CD4-positive, alpha-beta T cell treated with Interleukin-12 subunit alpha and Interleukin-12 subunit beta, for 1 hour (primary cell): ENCODE measurements around the gene CACNB3.

ENCODE experiments used
- DNase-seq: peaks from one replicate; pipeline ENCODE4 v3.0.0-alpha.2; 2020

Gene CACNB3

DNA sequence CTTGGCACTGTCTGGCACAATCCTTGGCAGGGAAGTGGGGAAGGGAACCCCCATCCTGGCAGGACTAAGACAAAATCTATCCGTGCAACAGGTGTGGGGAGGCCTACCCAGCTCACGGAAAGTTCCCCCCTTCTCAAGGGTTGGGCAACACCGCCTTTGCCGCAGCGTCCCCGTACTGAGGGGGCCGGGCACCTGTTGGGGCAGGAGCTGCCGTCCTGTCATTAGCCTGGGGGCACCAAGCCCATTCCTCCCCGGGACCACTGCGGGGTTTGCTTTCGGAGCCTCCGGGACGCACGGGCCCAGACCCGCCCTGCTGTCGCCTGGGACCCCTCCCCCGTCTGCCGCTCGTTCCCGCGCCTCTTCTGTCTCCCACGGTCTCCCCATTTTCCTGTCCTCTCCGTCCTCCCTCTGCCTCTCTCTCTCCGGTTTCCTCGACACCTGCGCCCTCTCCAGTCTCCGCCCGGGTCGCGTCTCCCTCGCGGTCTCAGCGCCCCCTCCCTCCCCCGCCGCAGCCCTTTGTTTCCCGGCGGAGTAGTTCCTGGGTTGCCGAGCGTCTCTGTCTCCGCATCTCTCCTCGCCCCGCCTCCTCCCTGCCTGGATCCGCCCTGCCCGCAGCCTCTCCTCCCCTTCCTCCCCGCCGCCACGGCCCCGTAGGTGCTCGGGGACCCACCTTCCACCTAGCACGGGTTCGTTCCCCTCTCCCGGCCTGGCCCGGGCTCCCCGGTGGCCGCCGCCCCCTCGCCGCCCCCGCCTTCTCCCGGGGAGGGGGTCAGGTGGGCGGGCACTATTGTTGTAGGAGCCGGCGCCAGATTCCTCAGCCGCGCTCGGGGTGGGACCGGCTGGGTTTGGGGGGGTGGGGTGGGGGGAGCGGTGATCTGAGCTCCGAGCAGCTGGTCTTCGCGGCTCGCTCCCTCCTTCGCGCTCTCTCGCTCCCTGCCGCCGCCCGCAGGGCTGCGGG lies at the start of gene CACNB3:
TSS of gene CACNB3 (plus strand) at position 624 of the 958 bp plus-strand sequence. CDS start 434 bp downstream, outside the sequence.
- peak; percentile 83 for DNase-seq

DNA sequence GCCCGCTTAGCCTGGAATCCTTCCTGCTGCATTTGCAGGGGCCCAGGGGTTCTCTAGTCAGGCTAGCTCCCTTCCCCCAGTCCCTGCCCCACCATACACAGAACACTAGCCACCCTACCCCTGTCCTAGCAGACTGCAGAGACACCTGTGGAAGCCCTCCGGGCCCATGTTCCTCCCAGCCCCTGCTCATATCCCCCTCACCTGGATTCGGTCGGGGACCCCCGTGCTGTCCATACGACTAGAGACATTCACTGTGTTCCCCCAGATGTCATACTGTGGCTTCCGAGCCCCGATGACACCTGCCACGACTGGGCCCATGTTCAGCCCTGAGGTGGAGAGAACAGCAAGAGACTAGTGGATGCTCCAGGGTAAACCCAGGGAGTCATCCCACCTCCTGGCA lies 49.6 kb upstream of the CACNB3 start:
- no peak for DNase-seq

DNA sequence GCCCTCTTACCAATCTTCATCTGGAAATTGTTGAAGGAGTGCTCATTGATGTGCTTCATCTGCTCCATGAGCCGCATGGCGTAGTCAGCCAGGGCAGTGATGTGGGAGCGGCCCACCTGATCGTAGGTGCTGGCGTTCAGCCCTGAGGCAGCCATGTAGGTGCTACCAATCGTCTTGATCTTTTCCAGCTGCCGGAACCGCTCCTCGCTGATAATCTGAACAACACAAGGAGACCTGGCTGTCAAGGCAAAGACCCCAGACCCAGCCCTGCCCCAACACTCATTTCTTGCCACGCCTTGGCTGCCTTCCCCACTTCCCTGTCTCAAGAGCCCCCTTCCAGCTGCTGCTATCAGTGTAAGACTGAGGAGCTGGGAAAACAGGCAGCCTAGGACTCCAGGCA lies 47.5 kb upstream of the CACNB3 start:
- DNase-seq = no peak

DNA sequence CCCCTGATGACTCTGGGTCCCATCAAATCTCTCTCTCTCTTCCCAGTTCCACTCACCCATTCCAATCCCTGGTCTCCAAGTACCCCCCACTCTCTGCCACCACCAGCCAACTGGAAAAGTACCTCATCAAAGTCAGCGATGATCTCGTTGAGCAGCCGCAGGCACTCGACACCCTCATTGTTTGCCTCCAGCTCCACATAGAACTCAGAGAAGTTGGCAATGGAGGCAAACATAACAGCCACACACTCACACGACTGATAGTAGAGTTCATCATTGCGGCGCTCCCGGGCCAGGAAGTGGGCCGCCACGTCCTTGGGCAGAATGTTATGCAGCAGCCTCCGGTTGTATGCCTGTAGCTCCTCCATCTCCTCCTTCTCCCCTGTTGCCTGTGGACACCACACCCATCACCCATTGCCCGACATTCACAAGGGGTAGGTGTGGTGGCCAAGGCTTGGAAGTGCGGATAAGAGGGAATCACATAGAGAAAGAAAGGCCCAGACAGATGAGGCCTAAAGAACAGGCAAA lies 46.6 kb upstream of the CACNB3 start:
- DNase-seq = no peak

DNA sequence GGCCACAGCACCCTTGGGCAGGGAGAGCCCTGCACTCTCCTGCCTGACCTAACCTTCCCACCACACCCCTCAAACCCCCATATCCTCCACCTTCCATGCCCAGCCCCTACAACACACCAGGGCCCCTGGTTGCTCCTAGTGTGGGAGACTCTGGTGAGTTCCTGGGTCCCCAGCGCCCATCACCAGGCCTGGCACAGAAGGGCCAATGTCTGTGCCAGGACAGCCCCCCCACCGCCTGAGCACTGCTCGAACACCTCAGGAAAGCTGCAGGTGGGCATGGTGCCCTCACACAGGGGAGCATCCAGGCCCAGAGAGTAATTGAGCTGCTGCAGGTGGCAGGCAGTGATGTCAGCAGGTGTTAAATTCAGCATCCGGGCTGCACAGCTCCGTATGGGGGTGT lies 44.6 kb upstream of the CACNB3 start:
- no peak for DNase-seq

DNA sequence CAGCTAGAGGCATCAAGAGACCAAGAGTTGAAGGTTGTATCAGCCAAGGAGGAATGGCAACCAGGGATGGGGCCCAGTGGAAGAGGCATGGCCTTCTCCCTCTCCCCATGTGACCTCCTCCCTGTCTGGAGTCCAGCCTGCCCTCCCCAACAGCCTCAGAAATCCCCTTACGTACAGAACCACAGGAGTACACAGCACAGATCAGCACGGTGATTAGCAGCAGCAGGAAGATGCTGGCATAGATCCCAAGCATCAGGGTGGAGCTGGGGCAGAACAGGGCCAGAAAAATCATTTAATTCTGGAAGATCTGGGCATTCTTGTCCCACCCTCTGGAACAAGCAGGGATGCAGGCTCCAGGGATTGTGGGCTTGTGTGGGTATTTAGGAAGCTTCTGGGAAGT lies 43.8 kb upstream of the CACNB3 start:
- no peak for DNase-seq

DNA sequence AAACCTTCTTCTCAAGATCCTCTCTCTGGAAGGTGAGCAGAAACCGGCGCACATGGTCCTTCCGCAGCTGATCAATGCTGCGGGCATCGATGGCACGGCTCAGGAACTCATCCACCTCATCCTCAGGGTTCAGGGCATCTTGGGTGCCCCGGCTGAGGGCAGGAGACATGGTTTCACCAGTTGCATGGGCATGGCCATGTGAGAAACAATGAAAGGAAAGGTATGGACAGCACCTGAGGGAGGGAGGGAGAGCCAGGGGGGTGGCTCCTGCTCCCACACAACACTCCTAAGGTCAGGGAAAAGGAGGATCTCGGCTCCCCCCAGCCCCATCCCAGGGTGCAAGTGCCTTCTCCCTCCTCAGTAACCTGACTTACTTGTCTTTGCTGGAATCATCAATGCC lies 43.0 kb upstream of the CACNB3 start:
- DNase-seq = no peak

DNA sequence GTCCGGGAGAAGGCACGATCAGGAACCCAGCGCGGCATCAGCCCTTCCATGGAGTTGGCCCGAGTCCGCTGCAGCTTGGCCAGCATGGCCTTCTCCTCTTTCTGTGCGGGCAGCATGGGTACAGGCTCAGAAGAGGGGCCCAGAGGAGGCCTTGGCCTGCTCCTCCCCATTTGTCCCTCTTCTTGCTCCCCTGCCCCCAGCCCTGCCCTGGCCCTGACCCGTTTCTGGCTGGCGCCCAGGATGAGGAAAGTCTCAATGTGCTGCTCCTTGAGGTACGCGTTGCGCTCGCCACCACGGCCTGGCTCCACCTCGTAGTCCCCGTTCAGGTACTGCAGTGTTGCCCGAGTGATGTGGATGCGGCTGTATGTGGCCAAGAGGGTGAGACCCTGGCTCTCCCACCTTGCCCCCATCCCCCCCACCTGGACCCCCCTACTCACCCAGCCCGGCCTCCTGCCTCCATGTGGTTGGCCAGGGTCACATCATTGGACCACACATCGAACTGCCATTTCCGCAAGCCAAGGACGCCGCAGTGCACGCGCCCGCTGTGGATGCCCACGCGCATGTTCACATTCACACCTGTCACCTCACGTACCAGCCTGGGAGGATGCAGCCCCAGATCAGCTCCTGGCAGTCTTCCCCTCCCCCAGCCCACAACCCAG lies 42.2 kb upstream of the CACNB3 start:
- no peak for DNase-seq

DNA sequence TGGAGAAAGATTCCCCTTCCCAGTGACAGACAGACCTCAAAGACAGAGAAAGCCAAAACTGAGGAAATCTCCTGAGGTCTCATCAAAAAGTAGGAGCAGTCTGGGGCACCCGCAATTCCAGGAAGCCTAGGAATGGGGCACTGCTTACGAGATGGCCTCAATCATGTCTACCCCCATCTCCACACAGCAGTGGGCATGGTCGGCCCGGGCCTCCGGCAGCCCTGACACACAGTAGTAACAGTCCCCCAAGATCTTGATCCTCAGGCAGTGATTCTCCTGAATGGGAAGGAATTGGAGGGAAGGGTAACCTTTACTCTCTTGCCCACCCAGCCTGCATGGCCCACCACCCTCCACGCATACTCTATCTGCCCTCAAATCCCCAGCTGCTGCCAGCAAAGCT lies 41.3 kb upstream of the CACNB3 start:
- DNase-seq = no peak

DNA sequence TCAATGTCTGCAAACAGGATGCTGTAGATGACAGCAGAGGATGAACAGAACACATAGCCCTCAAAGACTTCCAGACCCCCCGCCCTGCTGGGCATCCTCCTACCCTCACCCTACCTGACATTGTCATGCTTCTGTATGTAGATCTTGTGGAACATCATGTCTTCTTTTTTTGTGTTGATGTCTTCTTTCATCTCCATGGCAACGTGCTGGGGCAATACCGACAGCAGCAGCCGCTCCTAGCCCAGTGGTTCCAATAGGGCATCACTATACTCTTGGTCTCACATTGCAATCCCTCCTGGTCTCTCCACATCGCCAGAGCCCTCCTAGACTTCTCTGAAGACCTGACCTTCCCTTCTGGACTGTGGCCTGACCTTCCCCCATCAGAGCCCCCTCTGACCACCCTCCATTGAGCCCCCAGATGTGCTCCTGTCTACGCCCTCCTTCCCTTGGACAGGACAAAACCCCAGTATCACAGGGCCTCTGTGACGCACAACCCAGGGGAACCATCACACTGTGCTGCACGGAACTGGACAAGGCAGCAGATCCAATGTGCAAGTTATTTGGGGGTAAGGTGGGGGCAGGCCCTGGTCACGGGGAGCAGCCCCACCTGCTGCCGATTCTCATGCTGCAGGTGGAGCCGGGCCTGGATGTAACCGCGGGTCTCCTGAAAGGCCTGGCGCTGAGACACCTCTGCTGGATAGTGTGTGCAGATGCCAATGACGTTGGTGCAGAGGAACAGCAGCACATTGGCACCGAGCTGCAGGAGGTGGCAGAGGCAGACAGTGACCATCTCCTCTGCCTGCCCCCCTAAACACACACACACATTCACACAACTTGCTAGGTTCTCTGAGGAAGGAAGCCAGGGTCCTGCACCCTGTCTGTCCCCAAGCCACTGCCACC lies 40.5 kb upstream of the CACNB3 start:
- no peak for DNase-seq

DNA sequence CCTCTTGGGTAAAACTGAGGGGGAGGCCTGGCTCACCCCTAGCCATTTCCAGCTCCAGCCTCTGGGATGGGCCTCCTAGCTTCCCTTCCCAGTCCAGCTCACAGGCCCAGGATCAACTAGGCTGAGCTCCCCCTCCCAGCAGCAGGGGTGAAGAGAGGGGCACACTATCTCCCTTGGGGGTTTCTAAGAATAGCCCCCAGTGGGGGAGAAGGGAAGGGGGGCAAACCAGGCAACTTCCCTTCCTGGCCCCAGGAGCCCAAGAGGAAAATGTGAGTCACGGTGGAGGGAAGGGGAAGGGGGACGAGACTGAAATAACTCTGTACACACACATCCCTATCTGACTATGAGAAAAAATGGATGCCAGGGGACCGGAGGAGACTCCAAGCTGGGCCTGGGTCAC lies 38.4 kb upstream of the CACNB3 start:
- no peak for DNase-seq

DNA sequence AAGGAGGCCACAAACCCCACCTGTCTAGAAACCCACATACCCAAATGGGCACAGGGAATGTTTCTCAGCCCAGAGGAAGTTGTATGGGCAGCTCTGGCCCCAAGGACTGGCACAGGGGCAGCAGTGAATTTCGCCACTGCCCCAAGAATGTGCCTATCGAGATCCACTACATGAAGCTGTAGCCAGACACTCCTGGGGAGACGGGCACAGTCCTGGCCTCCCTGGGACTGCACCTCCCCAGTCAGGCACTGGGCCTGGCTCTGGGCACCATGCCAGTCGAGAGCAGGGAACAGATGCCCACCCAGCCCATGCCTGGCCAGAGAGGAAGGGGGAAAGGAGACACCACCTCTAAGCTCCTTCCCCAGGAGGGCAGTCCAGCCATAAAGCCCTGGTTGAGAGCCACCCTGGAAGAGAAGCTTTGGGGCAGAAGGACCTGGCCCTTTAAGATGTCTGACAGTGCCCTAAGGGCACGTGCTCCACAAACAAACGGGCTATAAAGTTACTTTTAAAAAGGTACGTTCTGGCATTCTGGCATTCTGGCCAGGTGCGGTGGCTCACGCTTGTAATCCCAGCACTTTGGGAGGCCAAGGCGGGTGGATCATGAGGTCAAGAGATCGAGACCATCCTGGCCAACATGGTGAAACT lies 37.8 kb upstream of the CACNB3 start:
- DNase-seq = no peak

DNA sequence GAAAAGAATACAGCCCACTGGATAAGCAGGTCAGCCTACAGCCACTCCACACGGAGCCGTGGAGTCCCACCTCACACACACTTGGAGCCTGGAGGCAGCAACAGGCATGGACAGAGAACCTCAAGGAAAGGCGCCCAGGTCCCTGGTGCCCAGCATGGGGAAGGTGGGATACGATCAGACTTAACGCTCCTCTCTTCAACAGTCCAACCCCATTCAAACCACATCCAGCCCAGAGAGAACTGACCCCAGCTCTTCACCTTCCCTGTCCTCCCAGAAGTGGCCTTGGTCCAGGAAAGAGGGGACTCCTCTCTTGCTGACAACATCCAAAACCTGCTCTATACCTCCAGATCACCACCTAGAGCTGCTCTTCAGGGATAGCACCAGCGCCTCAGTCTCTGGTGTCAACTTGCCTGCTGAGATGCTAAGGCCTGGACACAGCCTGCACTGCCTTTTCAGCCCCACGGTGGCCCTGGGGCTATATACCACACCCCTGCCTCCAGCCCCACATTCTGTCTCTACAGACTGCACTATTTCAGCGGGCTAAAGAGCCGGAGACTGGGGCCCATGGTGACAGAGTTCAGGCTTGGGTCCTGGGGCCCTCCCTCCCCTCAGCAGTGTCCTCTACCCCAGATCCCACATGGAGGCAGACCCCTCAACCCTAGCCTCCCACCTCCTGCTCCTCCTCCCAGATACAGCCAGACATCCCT lies 36.4 kb upstream of the CACNB3 start:
- no peak for DNase-seq

DNA sequence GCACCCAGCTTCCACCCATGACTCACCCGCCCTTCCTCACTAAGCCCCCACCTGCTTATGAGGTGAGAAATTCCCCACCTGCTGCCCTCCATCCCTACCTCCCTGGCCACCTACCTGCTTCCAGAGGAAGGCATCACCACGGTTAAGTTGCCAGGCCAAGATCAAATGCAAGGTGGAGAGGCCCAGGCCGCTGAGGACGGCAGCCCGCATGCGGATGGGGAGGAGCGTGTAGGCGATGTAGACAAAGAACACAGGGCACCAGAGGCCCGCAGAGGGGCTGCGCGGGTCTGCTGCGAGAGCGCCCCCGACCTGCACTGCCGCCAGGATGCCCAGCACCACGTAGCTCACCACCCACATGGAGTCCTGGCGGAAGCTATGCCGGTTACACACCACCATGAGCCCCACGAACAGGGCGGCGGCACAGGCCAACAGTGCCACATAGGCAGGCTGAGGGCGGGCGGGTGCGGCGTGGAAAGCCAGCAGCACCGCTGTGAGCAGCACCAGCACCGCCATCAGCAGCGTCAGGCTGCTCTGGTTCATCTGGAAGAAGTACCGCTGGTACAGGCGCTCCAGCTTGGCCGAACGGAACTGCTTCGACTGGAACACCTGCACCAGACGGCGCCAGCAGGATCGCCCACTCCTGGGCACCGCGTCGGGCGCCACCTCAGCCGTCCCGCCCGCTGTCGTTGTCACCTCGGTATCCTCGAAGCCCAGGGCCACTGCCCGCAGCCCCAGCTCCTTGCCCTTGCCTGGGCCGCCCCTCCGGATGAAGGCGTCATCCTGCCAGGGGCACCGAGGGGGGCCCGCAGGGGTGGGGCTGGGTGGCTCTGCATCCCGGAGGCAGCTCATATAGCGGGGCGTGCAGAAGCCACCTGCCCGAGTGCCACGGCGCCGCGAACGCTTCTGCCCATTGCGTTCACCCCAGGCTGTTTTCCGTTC lies 35.6 kb upstream of the CACNB3 start:
- DNase-seq = no peak

DNA sequence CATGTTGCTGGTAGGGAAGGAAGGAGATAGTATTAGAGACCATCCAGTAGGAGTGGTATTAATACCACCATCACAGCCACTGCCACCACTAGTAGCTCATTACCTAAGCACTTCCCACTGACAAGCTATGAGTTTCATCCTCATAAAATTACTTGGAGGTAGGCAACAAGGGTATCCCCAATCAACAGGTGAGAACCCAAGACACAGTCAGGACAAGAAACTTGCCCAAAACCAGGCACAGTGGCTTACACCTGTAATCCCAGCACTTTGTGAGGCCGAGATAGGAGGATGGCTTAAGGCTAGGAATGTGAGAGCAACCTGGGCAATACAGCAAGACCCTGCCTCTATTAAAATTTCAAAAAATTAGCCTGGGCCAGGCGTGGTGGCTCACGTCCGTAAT lies 34.9 kb upstream of the CACNB3 start:
- DNase-seq = no peak

DNA sequence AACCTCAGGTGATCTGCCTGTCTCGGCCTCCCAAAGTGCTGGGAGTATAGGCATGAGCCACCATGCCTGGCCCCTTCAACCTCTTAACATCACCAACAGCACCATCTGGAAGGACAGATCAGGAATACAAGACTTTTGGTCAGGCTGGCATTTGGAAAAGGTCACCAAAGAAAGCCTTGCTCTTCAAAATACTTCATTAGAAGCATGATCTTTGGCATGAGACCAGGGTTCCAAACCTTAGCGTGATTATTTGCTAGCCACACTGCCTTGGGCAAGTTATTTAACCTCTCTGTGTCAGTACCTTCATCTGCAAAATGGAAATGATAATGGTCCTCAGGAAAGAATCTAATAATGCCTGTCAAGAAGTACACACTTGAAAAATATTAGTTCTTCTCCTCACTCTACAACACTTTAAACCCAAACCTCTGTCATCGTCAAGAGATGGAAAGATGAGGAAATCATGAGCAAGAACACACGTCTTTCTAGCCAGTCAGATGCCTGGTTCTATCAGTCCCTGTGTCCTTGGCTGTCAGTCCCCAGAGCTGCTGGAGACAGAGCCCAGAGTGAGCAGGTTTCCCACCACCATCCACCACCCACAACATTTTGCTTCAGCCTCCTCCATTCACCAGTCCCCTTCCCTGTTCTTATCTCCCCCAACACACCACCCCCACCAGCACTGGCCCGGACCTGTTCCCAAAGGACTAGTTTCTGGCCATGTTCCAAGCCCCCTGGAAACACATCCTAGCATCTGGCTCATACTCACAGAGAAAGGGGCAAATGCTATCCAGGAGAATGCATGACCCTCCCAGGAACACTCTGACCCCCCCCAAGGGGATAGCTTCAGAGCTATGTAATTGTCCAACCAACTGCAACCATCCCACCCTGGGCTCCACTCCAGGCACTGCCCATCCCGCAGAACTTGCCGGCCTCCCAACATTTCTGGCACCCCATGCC lies 31.4 kb upstream of the CACNB3 start:
- no peak for DNase-seq

DNA sequence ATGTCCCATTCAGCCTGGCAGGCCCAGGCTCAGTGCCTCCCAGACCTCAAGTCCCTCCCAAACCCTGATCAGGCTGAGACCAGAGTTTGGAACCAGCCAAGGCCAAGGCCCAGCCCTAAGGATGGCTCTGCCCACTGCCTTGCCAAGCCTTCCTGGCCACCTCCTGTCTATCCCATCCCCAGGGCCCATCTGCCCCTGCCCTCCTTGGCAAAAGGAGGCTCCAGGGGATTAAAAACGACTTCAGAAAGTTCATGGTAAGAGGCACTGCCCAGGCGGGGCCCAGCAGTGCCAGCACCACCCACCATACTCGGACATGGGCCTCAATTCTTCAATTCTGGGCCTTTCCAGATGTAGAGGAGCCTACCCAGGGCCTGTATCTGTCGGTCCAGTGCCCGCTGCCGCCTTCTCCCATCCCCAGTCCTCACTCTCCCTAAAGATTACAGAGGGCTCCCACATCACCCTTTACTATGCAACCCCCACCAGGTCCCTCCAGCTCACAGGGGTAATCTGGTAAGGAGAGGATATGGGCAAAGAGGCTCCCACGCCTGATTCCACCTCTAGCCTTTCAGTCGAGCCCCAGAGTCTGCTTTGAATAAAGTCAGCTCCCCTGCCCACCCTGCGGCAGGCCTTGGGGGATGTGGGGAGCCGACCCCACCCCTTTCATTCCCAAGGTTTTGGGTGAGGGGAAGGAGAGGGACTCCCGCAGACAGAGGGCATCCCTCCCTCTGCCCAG lies 30.3 kb upstream of the CACNB3 start:
- no peak for DNase-seq

DNA sequence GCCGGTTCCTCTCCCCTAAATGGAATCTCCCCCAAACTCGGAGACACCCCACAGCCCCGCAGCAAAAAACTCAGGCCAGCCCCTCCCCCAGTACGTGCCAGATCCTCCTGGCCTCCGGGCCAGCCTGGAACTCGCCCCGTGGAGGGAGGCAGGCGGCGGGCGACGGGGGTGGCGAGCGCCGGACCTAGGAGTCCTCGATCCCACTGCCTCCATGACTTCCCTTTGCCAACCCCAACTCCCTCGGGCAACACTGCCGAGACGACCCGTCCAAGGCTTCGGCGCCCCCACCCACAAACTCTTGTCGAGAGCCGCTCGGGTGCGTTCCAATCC lies 29.8 kb upstream of the CACNB3 start:
- DNase-seq = no peak
